Stimulated activated CD8-positive, alpha-beta memory T cell treated with anti-CD3 and anti-CD28 coated beads, Interleukin-2, amount 100 ng/mL, for 48 hours (primary cell): ENCODE measurements around the gene CNPY2.
"Not testable (repeated sequence)": the region's sequence is repeated elsewhere in the genome, so short reads cannot be mapped to it uniquely, and the experiment has no call there.

Experiments used
- DNase-seq, 2 donors: peaks; one replicate each; pipeline ENCODE4 v3.0.0-alpha.2; 2020; ENCODE audit warnings: low read depth in 2 of 2

Gene CNPY2

DNA sequence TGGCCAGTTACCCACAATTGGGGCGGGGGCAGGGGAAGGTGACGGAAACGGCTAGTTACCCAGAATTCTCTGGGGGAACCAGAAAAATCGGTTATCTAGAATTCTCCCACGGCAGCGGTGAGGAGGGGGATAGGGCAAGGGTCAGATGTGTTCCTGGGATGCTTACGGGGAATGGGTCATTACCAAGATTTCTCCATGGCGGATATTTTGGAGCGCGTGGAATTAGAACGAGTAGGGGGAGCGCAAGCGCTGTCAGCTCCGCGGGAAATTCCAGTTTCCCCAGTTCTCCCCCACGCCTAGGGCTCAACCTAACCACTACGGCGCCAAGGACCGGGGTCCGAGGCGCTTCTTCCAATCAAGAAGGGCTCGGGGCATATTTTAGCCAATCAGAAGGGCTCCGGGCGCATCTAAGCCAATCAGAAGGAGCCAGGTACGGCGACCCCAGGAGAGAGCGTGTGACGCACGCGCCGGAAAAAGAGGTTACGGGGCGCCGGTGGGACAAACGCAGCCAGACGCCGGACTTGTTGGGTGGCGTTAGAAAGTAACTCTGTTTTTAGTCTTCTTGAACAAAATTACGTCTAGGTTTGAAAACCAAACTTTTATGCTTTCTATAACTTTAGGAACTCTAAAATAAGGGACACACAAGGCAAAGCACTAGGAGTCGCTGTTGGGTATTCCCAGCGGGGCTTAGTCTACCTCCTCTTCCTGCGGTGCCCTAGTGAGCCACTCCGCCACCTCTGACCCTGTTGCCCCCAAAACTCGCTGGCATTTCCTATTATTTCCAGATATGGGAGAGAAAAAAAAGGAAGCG is 18.1 kb upstream of the CNPY2 start, which contains the start of gene PAN2:
Gene PAN2 (minus strand): TSS at position 322 of the 811 bp plus-strand sequence. CDS start 906 bp downstream, outside the sequence.
- DNase-seq, result peak; percentile 83 to 88

DNA sequence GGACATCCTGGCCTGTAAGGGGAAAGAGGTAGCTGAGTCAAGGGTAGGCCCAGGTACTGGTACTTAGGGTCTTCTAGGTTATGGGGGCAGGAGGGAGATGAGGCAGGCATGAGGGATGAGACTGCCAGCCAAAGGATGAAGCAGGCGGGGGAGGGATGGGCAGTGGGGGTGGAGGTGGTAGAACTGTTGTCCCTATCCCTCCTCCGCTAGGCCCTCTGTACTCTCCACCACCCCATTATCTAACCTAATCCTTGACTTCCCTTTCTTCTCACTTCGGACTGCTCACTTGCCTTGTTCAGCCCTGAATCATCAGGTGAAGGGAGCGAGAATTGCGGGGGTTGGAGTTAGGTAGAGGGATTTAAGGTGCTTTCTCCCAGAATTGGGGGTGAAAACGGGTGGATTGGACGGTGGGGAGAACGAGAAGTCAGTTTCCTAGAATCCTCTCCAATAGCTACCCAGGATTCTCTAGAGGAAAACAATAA is 17.4 kb upstream of the CNPY2 start:
- DNase-seq, result no peak

GRCh38 chr12:56332512-56333196 is 16.9 kb upstream of the CNPY2 start:
- DNase-seq, result no peak

GRCh38 chr12:56330936-56331490 is 15.2 kb upstream of the CNPY2 start:
- DNase-seq, result no peak

GRCh38 chr12:56326533-56326932 is 10.7 kb upstream of the CNPY2 start:
- no peak for DNase-seq

GRCh38 chr12:56326126-56326525 is 10.3 kb upstream of the CNPY2 start:
- no peak for DNase-seq

GRCh38 chr12:56324206-56324605 is 8.4 kb upstream of the CNPY2 start:
- DNase-seq, result no peak

DNA sequence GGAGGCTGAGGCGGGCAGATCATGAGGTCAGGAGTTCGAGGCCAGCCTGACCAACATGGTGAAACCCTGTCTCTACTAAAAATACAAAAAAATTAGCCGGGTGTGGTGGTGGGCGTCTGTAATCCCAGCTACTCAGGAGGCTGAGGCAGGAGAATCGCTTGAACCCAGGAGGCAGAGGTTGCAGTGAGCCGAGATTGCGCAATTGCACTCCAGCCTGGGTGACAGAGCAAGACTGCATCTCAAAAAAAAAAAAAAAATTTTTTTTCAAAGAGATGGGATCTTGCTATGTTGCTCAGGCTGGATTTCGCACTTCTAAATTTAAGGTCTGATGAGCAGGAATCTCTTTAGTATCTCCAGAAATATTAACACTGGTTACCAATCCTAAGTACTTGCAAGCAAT is 5.8 kb upstream of the CNPY2 start:
- not testable (repeated sequence) for DNase-seq

DNA sequence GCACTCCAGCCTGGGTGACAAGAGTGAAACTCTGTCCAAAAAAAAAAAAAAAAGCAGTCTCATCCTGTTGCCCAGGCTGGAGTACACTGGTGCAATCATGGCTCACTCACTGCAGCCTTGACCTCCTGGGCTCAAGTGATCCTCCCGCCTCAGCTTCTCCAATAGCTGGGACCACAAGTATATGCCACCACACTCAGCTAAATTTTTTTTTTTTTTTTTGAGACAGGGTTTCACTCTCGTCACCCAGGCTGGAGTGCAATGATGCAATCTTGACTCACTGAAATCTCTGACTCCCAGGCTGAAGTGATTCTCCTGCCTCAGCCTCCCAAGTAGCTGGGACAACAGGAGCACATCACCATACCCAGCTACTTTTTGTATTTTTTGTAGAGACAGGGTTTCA is 5.2 kb upstream of the CNPY2 start:
- DNase-seq, result no peak

- DNase-seq, result no peak
Observed at GRCh38 chr12:56317675-56318074, 1.9 kb upstream of the CNPY2 start.

DNA sequence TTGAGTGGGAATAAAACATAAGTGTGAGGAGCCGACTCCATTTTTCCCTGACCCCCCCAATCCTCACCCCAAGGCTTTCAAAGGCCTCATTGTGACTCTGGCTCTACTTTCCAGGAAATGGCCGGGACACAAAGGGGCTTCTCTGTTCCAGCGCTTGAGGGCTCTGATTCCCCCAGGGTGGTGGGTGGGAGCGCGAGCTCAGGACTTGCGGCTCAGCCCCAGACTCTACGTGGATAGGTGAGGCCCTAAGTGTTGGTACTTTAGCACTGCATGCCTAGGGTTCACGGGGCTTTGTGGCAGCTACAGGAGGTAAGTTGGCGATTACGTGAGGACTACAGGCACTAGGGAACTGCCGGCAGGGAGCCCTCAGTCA is 553 bp downstream of the CNPY2 start:
- DNase-seq, result no peak

- DNase-seq, result no peak
Observed at GRCh38 chr12:56311003-56311402, 4.8 kb downstream of the CNPY2 start.

- DNase-seq, result no peak
Observed at GRCh38 chr12:56308714-56309113, 7.1 kb downstream of the CNPY2 start.

DNA sequence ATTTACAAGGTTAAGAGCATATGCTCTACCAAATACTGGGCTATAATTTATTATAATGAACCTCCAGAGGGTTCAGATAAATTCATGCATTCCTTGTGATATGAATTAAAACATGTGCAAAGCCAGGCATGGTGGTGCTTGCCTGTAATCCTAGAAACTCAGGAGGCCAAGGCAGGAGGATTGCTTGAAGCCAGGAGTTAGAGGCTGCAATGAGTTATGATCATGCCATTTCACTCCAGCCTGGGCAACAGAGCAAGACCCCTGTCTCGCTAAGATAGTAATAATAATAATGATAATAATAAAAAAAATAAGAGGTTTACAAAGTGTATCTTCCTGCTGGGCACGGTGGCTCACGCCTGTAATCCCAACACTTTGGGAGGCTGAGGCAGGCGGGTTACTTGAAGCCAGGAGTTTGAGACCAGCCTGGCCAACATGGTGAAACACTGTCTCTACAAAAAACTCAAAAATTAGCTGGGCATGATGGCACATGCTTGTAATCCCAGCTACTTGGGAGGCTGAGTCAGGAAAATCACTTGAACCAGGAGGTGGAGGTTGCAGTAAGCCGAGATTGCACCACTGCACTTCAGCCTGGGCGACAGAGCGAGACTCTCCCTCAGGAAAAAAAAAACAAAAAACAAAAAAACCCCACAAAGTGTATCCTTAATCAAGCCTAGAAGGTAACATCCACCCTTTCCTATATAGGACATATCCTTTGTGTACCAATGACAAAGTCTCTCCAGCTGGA is 8.4 kb downstream of the CNPY2 start:
- no peak for DNase-seq

DNA sequence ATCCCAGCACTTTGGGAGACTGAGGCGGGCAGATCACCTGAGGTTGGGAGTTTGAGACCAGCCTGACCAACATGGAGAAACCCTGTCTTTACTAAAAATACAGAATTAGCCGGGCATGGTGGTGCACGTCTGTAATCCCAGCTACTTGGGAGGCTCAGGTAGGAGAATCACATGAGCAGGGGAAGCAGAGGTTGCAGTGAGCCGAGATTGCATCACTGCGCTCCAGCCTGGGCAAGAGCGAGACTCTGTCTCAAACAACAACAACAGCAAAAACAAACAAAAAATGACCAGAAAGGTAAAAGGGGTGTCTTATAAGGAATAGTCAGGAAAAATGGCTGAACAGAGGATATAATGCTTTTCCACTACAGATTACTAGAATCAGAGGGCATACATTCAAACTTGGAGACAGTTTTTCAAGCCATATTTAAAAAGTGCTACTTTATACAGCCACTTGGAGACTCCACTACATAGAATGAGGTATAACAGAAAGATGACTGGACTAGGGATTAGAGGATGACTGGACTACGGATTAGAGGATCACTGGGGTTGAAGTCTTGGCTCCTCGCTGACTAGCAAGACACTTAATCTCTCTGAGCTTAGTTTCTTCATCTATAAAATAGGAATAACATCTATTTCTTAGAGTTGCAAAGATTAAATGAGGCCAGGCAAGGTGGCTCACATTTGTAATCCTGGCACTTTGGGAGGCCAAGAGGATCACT is 10.8 kb downstream of the CNPY2 start:
- DNase-seq, result no peak

DNA sequence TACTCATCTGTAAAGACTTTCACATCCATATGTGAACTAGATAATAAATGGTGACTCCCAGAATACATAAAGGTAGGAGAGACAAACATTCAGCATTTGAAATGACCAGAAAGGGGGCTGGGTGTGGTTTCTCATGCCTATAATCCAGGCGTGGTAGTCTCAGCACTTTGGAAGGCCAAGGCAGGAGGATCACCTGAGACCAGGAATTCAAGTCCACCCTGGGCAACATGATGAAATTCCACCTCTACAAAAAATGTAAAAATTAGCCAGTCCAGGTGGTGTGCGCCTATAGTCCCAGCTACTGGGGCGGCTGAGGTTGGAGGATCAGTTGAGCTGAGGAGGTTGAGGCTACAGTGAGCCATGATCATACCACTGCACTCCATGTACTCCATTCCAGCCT is 11.5 kb downstream of the CNPY2 start:
- DNase-seq, result no peak

- no peak for DNase-seq
Observed at GRCh38 chr12:56300644-56301464, 14.9 kb downstream of the CNPY2 start.

DNA sequence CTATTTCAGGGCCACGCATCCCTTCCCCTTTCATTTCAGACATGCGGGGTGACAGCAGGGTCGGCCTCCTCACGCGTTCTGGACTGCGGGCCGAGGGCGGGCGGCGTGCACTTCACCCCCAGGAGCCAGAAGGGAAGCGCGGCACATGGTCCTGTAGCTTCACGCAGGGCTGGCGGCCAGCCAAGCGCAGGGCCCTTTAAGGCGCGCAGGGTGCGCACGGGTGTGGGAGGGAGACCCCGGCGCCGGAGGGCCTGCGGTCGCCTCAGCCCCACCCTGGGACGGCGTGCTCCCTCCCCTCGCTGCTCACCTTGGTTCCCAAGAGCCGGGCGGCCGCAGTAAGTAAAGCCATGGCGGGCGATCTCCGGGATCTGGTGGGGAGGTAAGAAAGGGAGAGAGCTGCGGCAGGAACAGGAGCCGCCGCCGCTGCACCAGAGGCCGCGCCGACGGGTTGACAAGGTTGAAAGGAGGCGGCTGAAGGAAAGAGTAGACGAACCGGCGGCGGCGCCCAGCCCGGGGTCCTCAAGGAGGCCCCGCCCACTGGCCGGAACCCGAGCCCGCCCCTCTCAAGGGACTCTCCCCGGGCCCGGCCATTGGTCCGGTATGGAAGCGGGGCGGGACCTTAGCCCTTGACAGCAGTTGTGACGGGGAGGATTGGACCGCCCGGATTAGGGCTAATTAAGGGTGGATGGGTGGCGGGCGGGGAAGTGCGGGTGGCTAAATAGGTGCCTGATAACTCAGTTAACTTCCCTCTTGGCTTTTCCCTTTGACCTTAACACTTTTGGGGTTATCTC is 15.7 kb downstream of the CNPY2 start, which contains the start of gene CS:
Gene CS (minus strand): TSS at position 478 of the 791 bp plus-strand sequence. CDS start 129 bp downstream, at position 349.
- peak; percentile 97 to 99 for DNase-seq

DNA sequence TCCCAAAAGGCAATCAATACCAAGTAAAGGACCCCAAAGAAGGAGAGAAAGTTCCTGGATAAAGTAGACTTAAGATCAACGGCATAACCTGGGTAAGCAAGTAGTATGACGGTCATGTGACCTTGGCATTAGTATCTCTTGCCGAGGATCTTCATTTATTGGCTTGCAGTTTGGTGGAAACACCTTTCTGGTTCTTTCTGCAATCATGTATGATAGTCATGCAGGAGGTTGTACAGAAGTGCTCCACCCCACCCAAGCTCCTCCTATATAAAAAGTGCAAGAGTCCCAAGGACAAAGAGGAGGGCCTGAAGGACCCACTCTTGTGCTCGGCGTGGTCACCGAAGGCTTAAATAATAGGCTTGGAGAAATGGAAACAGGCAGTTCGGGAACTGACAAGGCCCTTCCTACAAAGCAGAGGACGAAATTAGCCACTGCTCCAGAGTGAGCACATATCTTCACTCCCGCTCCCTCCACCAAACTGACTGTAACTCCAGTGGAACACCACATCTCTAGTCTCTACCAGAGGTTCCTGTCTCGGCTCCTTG is 16.4 kb downstream of the CNPY2 start:
- no peak for DNase-seq
